WTC11 (cell line): ENCODE data around the gene PAQR9.

Experiments used
- CREB1 ChIP-seq: sonication (generic); formaldehyde crosslinking; IDR thresholded peaks from 2 replicates; pipeline ENCODE4 v1.8.0; 2023; ENCODE audit warnings: mild to moderate bottlenecking, missing genetic modification reagents
- CREM ChIP-seq: sonication (generic); formaldehyde crosslinking; IDR thresholded peaks from 2 replicates; pipeline ENCODE4 v1.8.1; 2022; ENCODE audit warnings: mild to moderate bottlenecking, missing genetic modification reagents, moderate library complexity
- ETV6 ChIP-seq: sonication (generic); formaldehyde crosslinking; IDR thresholded peaks from 2 replicates; pipeline ENCODE4 v1.8.1; 2022; ENCODE audit warnings: mild to moderate bottlenecking, missing genetic modification reagents
- HMGA2 ChIP-seq: fragments of 250-450 bp; sonication (Bioruptor Pico); IDR thresholded peaks from 2 replicates; pipeline ENCODE4 v1.4.0; 2021; ENCODE audit warnings: mild to moderate bottlenecking, moderate library complexity
- NR2C2 ChIP-seq: sonication (generic); formaldehyde crosslinking; IDR thresholded peaks from 2 replicates; pipeline ENCODE4 v1.8.0; 2022; ENCODE audit warnings: mild to moderate bottlenecking, missing genetic modification reagents
- ZNF138 ChIP-seq: sonication (generic); formaldehyde crosslinking; conservative IDR thresholded peaks from 2 replicates; pipeline ENCODE4 v1.8.1; 2022; ENCODE audit warnings: mild to moderate bottlenecking, moderate library complexity, missing genetic modification reagents
- ZNF263 ChIP-seq: sonication (generic); formaldehyde crosslinking; IDR thresholded peaks from 2 replicates; pipeline ENCODE4 v1.8.1; 2022; ENCODE audit warnings: low read depth, mild to moderate bottlenecking, moderate library complexity, missing genetic modification reagents
- ZNF423 ChIP-seq: fragments of 250-450 bp; sonication (Bioruptor Pico); IDR thresholded peaks from 2 replicates; pipeline ENCODE4 v2.1.2; 2022; ENCODE audit warnings: mild to moderate bottlenecking, moderate library complexity
- TF ChIP-seq, protein P1 (sequence below): sonication (generic); formaldehyde crosslinking; IDR thresholded peaks from 2 replicates; pipeline ENCODE4 v1.8.0; 2022; ENCODE audit warnings: mild to moderate bottlenecking, missing genetic modification reagents
- TF ChIP-seq, protein P2 (sequence below): fragments of 200-600 bp; IDR thresholded peaks from 2 replicates; pipeline ENCODE4 v1.8.0; 2022; ENCODE audit warnings: antibody characterized with exemption
- TF ChIP-seq, protein P3 (sequence below): fragments of 250-450 bp; sonication (Bioruptor Pico); IDR thresholded peaks from 2 replicates; pipeline ENCODE4 v1.9.0; 2021; ENCODE audit warnings: mild to moderate bottlenecking, borderline replicate concordance
- TF ChIP-seq, protein P4 (sequence below): sonication (generic); formaldehyde crosslinking; IDR thresholded peaks from 2 replicates; pipeline ENCODE4 v1.8.0; 2023; ENCODE audit warnings: missing genetic modification reagents
- TF ChIP-seq, protein P5 (sequence below): sonication (generic); formaldehyde crosslinking; IDR thresholded peaks from 2 replicates; pipeline ENCODE4 v1.8.0; 2022; ENCODE audit warnings: mild to moderate bottlenecking, missing genetic modification reagents

- TF ChIP-seq, protein P1, sequence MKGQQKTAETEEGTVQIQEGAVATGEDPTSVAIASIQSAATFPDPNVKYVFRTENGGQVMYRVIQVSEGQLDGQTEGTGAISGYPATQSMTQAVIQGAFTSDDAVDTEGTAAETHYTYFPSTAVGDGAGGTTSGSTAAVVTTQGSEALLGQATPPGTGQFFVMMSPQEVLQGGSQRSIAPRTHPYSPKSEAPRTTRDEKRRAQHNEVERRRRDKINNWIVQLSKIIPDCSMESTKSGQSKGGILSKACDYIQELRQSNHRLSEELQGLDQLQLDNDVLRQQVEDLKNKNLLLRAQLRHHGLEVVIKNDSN (CRISPR knock-in tag) = no peak
- TF ChIP-seq CREM (CRISPR knock-in tag) (no peak), ZNF263 (no peak), ZNF138 (CRISPR knock-in tag) (no peak), ETV6 (no peak), ZNF423 (no peak), HMGA2 (CRISPR knock-in tag) (no peak), NR2C2 (CRISPR knock-in tag) (no peak), CREB1 (CRISPR knock-in tag) (no peak)
- TF ChIP-seq, protein P2, sequence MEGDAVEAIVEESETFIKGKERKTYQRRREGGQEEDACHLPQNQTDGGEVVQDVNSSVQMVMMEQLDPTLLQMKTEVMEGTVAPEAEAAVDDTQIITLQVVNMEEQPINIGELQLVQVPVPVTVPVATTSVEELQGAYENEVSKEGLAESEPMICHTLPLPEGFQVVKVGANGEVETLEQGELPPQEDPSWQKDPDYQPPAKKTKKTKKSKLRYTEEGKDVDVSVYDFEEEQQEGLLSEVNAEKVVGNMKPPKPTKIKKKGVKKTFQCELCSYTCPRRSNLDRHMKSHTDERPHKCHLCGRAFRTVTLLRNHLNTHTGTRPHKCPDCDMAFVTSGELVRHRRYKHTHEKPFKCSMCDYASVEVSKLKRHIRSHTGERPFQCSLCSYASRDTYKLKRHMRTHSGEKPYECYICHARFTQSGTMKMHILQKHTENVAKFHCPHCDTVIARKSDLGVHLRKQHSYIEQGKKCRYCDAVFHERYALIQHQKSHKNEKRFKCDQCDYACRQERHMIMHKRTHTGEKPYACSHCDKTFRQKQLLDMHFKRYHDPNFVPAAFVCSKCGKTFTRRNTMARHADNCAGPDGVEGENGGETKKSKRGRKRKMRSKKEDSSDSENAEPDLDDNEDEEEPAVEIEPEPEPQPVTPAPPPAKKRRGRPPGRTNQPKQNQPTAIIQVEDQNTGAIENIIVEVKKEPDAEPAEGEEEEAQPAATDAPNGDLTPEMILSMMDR = no peak
- TF ChIP-seq, protein P3, sequence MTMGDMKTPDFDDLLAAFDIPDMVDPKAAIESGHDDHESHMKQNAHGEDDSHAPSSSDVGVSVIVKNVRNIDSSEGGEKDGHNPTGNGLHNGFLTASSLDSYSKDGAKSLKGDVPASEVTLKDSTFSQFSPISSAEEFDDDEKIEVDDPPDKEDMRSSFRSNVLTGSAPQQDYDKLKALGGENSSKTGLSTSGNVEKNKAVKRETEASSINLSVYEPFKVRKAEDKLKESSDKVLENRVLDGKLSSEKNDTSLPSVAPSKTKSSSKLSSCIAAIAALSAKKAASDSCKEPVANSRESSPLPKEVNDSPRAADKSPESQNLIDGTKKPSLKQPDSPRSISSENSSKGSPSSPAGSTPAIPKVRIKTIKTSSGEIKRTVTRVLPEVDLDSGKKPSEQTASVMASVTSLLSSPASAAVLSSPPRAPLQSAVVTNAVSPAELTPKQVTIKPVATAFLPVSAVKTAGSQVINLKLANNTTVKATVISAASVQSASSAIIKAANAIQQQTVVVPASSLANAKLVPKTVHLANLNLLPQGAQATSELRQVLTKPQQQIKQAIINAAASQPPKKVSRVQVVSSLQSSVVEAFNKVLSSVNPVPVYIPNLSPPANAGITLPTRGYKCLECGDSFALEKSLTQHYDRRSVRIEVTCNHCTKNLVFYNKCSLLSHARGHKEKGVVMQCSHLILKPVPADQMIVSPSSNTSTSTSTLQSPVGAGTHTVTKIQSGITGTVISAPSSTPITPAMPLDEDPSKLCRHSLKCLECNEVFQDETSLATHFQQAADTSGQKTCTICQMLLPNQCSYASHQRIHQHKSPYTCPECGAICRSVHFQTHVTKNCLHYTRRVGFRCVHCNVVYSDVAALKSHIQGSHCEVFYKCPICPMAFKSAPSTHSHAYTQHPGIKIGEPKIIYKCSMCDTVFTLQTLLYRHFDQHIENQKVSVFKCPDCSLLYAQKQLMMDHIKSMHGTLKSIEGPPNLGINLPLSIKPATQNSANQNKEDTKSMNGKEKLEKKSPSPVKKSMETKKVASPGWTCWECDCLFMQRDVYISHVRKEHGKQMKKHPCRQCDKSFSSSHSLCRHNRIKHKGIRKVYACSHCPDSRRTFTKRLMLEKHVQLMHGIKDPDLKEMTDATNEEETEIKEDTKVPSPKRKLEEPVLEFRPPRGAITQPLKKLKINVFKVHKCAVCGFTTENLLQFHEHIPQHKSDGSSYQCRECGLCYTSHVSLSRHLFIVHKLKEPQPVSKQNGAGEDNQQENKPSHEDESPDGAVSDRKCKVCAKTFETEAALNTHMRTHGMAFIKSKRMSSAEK (CRISPR knock-in tag) = no peak
- TF ChIP-seq, protein P4, sequence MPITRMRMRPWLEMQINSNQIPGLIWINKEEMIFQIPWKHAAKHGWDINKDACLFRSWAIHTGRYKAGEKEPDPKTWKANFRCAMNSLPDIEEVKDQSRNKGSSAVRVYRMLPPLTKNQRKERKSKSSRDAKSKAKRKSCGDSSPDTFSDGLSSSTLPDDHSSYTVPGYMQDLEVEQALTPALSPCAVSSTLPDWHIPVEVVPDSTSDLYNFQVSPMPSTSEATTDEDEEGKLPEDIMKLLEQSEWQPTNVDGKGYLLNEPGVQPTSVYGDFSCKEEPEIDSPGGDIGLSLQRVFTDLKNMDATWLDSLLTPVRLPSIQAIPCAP = no peak
- TF ChIP-seq, protein P5, sequence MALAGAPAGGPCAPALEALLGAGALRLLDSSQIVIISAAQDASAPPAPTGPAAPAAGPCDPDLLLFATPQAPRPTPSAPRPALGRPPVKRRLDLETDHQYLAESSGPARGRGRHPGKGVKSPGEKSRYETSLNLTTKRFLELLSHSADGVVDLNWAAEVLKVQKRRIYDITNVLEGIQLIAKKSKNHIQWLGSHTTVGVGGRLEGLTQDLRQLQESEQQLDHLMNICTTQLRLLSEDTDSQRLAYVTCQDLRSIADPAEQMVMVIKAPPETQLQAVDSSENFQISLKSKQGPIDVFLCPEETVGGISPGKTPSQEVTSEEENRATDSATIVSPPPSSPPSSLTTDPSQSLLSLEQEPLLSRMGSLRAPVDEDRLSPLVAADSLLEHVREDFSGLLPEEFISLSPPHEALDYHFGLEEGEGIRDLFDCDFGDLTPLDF (CRISPR knock-in tag) = no peak
These were observed 37.5 kb upstream of the PAQR9 start for GRCh38 chr3:143001034-143001368.
